ENCODE data around the gene GNPAT.

The GNPAT gene

GRCh38 chr1:231274119-231274825 lies 33.3 kb downstream of the GNPAT start:
- H3K9me3 ChIP-seq, result no peaks in the 10 kb centered on the region
- TF ChIP-seq Cebpa-rat (IDR thresholded peaks at IDR 0.05), result no peak
- H3K27me3 ChIP-seq, result no peaks in the 10 kb centered on the region
- no peaks in the 10 kb centered on the region for H4K20me1 ChIP-seq
- no peak overlapping the region for H3K27ac ChIP-seq
- no peak overlapping the region for H3K4me3 ChIP-seq
- peaks cover 79% of the 10 kb centered on the region for H3K36me3 ChIP-seq
- no peak overlapping the region for H3K9ac ChIP-seq
- peaks cover 19% of the 10 kb centered on the region for H3K4me1 ChIP-seq
- H3K4me2 ChIP-seq, result no peak overlapping the region

DNA sequence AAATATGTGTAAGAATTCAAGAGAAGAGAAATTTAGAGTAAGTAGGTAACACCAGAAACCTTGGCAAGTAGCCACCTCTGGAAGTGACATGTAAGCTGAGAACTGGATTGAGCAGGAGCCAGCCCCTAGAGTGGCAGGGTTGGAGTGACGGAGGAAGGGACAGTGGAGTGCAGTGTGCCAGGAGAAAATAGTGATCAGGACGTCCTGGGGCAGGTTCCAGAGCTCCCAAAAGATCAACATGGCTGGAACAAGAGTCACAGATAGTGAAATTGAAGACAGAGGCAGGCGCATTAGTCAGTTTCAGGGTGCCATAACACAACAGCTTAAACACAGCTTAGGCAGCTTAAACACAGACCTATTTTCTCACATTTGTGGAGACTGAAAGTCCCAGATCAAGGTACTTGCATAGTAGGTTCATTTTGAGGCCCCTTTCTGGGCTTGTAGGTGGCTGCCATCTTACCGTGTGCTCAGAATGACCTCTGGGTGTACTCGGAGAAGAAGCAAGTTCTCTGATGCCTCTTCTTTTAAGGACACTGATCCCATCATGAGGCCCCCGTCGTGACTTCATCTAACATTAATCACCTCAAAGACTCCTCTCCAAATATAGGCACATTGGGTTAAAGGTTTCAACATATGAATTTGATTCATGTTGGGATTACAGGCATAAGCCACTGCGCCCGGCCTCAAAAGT lies 37.2 kb downstream of the GNPAT start:
- no peaks in the 10 kb centered on the region for H3K4me1 ChIP-seq
- no peak overlapping the region for H3K4me2 ChIP-seq
- H3K27ac ChIP-seq, result no peak overlapping the region
- no peak overlapping the region for H3K9ac ChIP-seq
- H3K36me3 ChIP-seq, result peaks cover 53% of the 10 kb centered on the region
- H3K9me3 ChIP-seq, result no peaks in the 10 kb centered on the region
- no peaks in the 10 kb centered on the region for H4K20me1 ChIP-seq
- H3K27me3 ChIP-seq, result no peaks in the 10 kb centered on the region
- TF ChIP-seq Cebpa-rat (IDR thresholded peaks at IDR 0.05), result no peak
- no peak overlapping the region for H3K4me3 ChIP-seq

GRCh38 chr1:231279081-231279480 lies 38.1 kb downstream of the GNPAT start:
- no peaks in the 10 kb centered on the region for H3K4me1 ChIP-seq
- no peaks in the 10 kb centered on the region for H4K20me1 ChIP-seq
- no peak overlapping the region for H3K27ac ChIP-seq
- peaks cover 46% of the 10 kb centered on the region for H3K36me3 ChIP-seq
- no peaks in the 10 kb centered on the region for H3K9me3 ChIP-seq
- TF ChIP-seq Cebpa-rat (IDR thresholded peaks at IDR 0.05), result no peak
- H3K4me2 ChIP-seq, result no peak overlapping the region
- H3K27me3 ChIP-seq, result no peaks in the 10 kb centered on the region
- no peak overlapping the region for H3K4me3 ChIP-seq
- no peak overlapping the region for H3K9ac ChIP-seq

DNA sequence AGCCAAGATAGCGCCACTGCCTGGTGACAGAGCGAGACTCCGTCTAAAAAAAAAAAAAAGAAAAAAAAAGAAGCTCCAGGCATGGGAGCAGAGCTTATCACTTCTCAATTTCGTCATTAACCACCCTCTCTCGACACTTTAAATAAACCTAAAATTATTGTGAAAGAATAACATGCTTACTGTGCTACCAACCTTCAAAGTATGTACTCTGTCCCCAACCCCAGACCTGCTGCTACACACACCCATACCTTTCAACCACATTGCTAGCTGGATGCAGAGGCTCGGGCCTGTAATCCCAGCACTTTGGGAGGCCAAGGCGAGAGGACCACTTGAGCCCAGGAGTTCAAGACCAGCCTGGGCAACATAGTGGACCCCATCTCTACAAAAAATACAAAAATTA lies 38.7 kb downstream of the GNPAT start:
- Histone ChIP-seq H3K9me3 (no peaks in the 10 kb centered on the region), H3K27me3 (no peaks in the 10 kb centered on the region), H3K4me1 (no peaks in the 10 kb centered on the region), H3K9ac (no peak overlapping the region), H4K20me1 (no peaks in the 10 kb centered on the region), H3K4me2 (no peak overlapping the region), H3K36me3 (peaks cover 40% of the 10 kb centered on the region), H3K4me3 (no peak overlapping the region), H3K27ac (no peak overlapping the region)
- TF ChIP-seq Cebpa-rat (IDR thresholded peaks at IDR 0.05), result no peak

DNA sequence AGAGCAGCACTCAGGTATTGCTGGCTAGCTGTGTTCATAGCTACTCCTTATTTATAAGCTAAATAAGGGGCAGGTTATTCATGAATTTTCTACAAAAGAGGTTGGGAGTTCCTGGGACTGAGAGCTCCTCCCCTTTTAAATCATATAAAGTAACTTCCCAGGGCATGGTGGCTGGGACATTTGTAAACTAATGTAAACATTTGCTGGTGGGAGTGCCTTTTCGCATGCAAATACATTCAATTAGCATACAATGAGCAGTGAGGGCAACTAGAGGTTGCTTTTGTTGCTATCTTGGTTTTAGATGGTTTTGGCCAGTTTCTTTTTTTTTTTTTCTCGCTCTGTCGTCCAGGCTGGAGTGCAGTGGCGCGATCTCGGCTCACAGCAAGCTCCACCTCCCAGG lies 43.4 kb downstream of the GNPAT start:
- Histone ChIP-seq H3K27ac (no peak overlapping the region), H4K20me1 (no peaks in the 10 kb centered on the region), H3K27me3 (no peaks in the 10 kb centered on the region), H3K9me3 (no peaks in the 10 kb centered on the region), H3K4me1 (0 out of 2 replicates have a peak, but pooled peaks cover 5% of the 10 kb centered on the region), H3K36me3 (no peaks in the 10 kb centered on the region), H3K4me2 (no peak overlapping the region), H3K9ac (no peak overlapping the region), H3K4me3 (no peak overlapping the region)
- TF ChIP-seq Cebpa-rat (IDR thresholded peaks at IDR 0.05), result no peak

- H3K9me3 ChIP-seq, result no peaks in the 10 kb centered on the region
- TF ChIP-seq Cebpa-rat (IDR thresholded peaks at IDR 0.05), result no peak
- H3K9ac ChIP-seq, result no peak overlapping the region
- H4K20me1 ChIP-seq, result no peaks in the 10 kb centered on the region
- 0 out of 2 replicates have a peak, but pooled peaks cover 5% of the 10 kb centered on the region for H3K4me1 ChIP-seq
- H3K4me2 ChIP-seq, result no peak overlapping the region
- H3K27ac ChIP-seq, result no peak overlapping the region
- H3K4me3 ChIP-seq, result no peak overlapping the region
- H3K36me3 ChIP-seq, result no peaks in the 10 kb centered on the region
- no peaks in the 10 kb centered on the region for H3K27me3 ChIP-seq
Measured at GRCh38 chr1:231286603-231287002, 45.6 kb downstream of the GNPAT start.

- TF ChIP-seq Cebpa-rat (IDR thresholded peaks at IDR 0.05), result no peak
- Histone ChIP-seq H3K4me2 (no peak overlapping the region), H4K20me1 (no peaks in the 10 kb centered on the region)
Measured at GRCh38 chr1:231295938-231296337, 54.9 kb downstream of the GNPAT start.

DNA sequence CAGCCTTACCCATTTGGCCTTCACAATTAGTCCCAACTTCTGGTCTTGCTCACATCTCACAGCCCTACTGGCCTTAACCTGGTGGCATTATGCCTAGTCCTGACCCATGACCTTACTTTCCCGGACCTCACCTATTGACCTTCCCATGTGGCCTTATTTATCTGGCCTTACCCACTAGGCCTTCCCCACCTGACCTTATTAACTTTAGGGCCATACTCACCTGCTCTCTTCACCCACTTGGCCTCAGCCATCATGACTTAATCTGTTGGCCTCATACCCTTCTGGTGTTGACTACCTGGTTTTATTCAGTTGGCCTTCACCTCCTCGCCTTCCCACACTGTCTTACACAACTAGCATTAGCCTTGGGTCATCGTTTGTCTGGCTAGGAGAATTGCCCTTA lies 61.0 kb downstream of the GNPAT start:
- H3K9me3 ChIP-seq, result no peaks in the 10 kb centered on the region
- no peak overlapping the region for H3K9ac ChIP-seq
- no peaks in the 10 kb centered on the region for H3K36me3 ChIP-seq
- no peaks in the 10 kb centered on the region for H3K27me3 ChIP-seq
- H3K4me2 ChIP-seq, result no peak overlapping the region
- no peak overlapping the region for H3K27ac ChIP-seq
- H3K4me1 ChIP-seq, result no peaks in the 10 kb centered on the region
- H4K20me1 ChIP-seq, result no peaks in the 10 kb centered on the region
- TF ChIP-seq Cebpa-rat (IDR thresholded peaks at IDR 0.05), result no peak
- no peak overlapping the region for H3K4me3 ChIP-seq

More at GRCh38 chr1:231295938-231296337, 54.9 kb downstream of the GNPAT start:
- H3K9ac ChIP-seq, result no peak overlapping the region
- H3K9me3 ChIP-seq, result no peaks in the 10 kb centered on the region
- H3K27me3 ChIP-seq, result no peaks in the 10 kb centered on the region
- no peak overlapping the region for H3K27ac ChIP-seq
- no peaks in the 10 kb centered on the region for H3K36me3 ChIP-seq
- H3K4me3 ChIP-seq, result no peak overlapping the region
- H3K4me1 ChIP-seq, result no peaks in the 10 kb centered on the region

- H3K4me3 ChIP-seq, result no peak overlapping the region
- no peak overlapping the region for H3K4me2 ChIP-seq
- no peak for TF ChIP-seq Cebpa-rat (IDR thresholded peaks at IDR 0.05)
- no peak overlapping the region for H3K9ac ChIP-seq
- H3K36me3 ChIP-seq, result no peaks in the 10 kb centered on the region
- H4K20me1 ChIP-seq, result no peaks in the 10 kb centered on the region
- H3K4me1 ChIP-seq, result no peaks in the 10 kb centered on the region
- H3K9me3 ChIP-seq, result no peaks in the 10 kb centered on the region
- no peaks in the 10 kb centered on the region for H3K27me3 ChIP-seq
- no peak overlapping the region for H3K27ac ChIP-seq
Measured at GRCh38 chr1:231310391-231310934, 69.5 kb downstream of the GNPAT start.

DNA sequence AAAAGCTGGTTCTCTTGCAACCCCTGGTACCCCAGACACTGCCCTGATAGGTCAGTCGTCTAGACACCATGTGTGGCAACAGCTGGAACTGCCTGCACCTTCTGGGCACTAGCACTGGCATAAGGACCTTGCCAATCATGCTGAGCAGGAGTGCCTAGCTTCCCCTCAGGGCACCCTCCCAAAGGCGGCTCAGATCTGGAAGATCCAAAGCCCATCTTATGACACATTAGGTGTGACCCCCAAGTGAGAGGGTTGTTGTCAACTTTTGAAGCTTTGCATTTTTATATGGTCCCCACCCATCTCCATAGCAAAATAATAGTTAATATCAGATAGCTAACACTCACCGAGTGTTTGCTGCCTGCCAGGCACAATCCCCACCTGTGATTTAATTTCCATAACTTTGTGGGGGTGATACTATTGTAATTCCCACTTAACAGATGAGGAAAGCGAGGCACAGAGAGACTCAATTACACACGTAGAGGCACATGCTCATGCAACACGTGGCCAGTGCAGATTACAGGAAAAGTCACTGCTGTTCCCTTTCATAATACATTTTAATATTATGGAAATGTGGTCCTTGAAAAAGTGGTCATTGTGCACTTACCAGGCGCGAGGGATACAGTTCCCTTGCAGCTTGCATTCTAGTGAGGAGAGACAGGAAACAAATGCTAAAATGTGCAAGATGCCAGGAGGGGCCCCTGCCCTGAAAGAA lies 70.9 kb downstream of the GNPAT start:
- Histone ChIP-seq H3K4me3 (no peak overlapping the region), H3K27ac (no peak overlapping the region), H3K27me3 (no peaks in the 10 kb centered on the region), H3K4me2 (no peak overlapping the region), H3K9ac (no peak overlapping the region), H4K20me1 (no peaks in the 10 kb centered on the region), H3K4me1 (no peaks in the 10 kb centered on the region), H3K9me3 (no peaks in the 10 kb centered on the region), H3K36me3 (no peaks in the 10 kb centered on the region)
- TF ChIP-seq Cebpa-rat (IDR thresholded peaks at IDR 0.05), result no peak
